Measurements from ENCODE around the gene LAP3.

The LAP3 gene

DNA sequence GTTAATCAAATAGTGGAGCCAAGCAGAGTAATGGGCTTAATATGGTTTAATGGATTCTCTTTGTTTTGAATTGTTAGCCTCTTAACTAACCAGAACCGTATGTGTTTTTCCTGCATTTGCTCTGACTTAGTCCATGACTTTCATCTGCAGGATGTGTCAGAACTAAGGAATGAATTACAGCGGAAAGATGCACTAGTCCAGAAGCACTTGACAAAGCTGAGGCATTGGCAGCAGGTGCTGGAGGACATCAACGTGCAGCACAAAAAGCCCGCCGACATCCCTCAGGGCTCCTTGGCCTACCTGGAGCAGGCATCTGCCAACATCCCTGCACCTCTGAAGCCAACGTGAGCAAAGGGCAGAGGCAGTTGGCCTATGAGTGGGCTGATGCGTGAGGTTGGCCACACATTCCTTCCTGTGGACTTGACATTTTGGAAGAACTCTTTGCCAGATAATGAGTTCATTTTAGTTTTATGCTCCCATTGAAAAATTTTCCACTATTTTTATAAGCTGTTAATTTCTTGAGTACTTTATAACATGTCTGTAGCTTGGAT is 46.5 kb downstream of the LAP3 start:
- no peak for DNase-seq

DNA sequence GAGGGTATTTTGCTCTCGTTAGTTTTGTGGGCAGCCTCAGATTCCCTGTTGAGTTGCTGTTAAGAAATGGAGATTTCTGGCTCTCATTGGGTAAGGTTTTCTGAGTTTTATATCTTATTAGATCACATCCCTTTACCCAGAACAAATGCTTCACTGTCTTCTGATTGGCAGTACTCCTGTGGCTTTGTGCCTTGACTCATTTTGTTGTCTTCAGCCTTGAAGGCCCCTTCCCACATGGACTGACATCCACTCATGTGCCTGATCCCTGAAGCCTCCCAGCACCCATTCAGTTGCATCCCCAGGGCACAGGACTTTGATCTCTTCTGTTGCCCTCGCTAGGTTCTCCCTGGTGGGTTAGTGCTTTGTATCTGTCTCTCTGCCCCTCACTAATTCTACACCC is 47.8 kb downstream of the LAP3 start:
- no peak for DNase-seq

DNA sequence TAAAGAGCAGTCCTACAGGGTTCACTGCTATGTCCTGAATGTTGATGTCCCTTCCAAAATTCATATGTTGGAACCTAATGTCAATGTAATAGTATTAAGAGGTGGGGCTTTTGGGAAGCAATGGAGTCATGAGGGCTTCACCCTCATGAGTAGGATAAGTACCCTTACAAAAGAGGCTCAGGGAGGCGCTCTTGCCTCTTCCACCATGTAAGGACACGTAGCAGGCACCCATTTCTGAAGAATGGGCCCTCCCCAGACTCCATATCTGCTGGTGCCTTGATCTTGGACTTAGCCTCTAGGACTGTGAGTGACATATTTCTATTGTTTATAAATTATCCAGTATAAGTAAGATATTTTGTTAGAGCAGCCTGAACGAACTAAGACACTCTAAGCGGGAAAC is 53.2 kb downstream of the LAP3 start:
- no peak for DNase-seq

DNA sequence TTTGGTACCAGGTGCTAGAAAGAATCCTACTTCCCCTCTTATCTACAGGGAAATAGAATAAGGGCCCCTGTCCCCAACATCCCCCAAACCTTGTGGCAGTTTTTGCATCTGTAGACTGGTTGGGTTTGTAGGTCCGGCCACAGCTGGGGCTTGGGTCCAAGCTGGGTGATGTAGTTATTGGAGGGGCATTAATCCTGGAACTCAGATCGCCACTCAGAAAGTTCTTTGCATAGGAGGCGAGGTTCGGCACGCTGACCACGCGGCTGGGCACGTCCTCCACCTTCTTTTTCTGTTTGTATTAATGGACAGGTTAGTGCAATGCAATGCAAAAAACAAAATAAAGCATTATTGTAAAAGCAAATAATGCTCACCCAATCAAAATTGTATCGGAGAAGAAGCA is 56.6 kb downstream of the LAP3 start:
- DNase-seq: no peak

DNA sequence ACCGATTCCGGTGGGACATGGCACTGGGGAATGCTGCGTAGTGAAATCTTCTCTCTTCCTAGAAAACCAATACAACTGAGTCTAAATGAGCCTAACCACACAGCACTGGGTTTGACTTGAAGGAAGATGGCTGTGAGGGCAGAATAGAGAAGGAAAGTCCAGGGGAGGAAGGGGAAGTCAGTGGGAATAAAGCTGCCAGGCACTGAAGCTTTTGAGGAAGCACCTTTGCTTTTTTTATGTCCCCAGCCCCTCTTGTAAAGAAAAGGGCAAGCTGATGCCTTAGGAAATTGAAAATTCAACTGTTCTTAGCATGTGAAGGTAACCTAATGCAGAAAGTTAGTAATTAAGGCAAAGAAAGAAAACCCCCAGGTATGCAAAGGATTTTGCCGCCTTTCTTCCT is 58.1 kb downstream of the LAP3 start:
- no peak for DNase-seq

DNA sequence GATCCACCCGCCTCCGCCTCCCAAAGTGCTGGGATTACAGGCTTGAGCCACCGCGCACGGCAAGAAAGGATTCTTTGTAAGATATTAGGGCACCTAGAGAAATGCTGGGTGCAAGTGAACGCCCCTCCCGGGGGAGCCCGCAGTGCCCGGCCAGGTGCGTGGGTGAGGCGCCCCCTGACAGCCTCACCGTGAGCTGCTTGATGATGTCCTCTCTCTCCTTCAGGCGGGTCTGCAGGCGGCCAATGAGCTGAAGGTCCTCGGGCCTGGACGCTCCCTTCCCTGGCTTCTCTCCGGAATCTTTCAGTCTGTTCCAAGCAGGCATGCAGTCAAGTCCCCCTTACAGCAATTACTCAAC is 59.3 kb downstream of the LAP3 start:
- no peak for DNase-seq

DNA sequence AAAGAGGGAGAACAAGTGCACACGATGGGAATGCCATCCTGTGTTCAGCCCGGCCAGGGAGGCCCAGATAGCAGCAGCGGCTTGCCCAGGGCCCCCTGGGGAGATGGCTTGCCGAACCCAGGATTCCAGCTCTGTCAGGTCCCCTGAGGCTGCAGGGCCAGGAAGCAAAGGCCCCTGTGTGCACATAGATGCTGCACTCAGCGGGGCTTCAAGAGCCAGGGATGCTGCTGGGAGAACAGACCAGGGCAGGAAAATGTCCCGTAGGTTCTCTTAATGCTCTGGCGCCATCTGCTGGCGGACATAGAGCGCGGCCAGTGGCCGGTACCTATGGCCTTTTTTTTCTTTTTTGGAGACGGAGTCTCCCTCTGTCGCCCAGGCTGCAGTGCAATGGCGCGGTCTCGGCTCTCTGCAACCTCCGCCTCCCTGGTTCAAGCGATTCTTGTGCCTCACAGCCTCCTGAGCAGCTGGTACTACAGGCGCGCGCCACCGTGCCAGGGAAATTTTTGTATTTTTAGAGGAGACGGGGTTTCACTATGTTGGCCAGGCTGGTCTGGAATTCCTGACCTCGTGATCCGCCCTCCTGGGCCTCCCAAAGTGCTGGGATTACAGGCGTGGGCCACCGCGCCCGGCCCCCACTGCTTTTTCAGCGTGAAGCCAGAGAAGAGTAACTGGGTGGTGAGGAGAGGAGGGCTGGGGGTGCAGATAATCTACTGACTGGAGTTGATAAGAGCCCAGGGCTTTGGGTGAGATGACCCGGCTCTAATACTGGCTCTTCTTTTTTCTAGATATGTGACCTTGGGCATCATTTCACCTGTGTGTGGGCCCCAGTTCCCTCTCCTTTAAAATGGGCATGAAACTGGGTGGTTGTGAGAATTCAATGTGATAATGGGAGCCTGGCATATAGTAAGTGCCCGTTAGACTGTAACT is 60.0 kb downstream of the LAP3 start:
- peak; percentile 74 for DNase-seq

DNA sequence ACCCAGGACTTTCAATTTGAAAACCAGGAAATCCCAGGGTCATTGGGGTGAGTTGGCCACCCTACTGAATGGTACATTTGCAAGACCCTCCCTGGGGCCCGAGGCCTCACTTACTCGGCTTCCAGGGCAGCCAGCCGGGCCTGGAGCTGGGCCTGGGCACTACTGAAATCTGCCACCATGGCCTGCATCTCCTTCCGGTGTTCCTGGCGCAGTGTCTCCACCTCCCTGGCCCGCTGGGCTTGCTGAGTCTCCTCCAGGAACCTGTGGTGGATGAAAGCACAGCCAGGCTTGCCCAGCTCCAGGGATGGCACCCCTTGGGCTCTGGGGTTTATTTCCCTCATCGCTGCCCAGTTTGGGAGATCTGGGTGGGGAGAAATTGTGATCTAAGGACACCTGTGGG is 62.1 kb downstream of the LAP3 start:
- DNase-seq: no peak

DNA sequence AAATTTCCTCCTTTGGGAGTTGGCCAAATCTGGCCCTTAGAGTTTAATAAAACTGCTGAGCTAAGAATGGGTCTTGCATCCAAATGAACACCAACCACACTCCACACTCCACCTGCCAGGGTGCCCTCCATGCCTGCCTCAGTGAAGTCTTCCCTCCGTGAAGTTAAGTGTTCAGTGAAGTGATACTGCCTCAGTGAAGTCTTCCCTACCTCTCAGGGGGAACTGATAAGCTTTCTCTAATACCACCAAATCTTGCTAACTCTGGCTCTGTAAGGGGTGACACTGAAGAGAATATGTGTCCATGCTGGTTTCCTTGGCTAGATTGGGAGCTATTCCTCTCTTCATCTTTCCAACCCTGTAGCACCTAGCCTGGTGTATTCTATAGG is 65.4 kb downstream of the LAP3 start:
- no peak for DNase-seq

DNA sequence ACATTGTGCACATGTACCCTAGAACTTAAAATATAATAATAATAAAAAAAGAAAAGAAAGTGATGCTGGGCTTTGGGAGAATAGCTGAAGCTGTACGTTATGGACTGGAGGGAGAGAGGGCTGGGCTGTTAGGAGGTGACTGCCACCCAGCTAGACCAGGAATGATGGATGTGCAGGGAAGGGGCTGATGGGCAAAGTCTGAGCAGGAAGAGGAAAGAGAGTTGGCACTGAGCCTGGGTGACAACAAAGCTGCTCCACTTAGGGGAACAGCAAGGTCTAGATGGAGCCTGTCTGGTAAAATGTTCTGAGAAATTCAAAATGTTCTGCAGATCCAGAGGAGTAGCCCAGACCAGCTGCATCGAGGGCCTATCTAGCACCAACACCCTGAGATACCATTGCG is 69.7 kb downstream of the LAP3 start:
- DNase-seq: no peak

DNA sequence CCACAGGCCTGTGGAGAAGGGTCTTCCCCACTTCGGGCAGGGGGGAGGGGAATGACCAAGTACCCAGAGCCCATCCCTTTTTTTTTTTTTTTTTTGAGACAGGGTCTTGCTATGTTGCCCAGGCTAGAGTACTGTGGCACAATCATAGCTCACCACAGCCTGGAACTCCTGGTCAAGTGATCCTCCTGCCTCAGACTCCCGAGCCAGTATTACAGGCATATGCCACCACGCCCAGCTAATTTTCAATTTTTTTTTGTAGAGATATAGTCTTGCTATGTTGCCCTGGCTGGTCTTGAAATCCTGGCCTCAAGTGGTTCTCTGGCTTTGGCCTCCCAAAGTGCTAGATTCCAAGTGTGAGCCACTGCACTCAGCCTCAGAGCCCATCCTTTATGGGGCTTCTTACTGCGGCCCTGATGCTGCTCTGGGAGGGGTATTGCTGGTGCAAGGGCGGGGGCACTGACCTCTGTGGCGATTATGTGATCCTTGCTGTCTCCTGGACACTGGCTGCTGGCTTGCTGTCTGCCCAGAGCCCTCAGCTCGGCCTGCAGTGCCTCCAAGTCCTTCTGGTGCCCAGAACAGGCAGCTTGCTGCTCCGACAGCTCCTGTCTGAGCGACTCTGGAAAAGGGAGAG is 70.3 kb downstream of the LAP3 start:
- DNase-seq: no peak

DNA sequence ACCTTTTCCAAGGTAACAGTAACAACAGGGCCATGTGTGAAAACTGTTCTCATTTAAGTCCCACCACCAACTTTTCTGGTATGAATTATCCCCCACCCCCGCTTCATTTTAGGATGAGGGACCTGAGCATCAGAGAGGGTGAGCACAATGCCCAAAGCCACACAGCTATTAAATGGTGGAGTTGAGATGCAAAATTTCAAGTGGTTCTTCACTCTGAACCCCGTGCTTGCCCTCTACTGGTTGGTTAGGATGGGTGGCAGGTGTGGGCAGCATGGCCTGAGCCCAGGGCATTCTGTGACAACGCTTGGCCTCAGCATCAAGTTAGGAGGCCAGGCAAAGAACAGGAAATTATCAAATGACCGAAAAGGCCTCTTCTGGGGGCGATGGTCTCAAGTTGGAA is 70.9 kb downstream of the LAP3 start:
- DNase-seq: no peak

DNA sequence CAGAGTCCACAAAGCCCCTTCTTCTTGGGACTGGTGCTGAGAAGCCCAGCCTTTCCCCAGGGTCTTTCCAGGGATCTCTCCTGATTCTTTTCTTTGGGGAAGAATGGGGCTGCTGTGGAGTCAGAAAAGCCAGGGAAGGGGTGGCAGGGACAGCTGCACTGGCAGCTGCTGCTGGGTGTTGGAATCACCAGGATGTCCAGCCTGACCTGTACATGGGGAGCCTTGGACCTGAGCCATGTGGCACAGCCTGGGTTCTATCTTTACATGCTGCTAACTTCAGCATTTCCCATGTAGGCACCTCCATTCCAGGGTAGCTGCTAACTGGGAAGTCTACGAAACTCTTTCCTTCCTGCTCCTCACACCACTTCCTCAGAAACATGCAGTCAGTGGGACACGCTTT is 73.4 kb downstream of the LAP3 start:
- no peak for DNase-seq

DNA sequence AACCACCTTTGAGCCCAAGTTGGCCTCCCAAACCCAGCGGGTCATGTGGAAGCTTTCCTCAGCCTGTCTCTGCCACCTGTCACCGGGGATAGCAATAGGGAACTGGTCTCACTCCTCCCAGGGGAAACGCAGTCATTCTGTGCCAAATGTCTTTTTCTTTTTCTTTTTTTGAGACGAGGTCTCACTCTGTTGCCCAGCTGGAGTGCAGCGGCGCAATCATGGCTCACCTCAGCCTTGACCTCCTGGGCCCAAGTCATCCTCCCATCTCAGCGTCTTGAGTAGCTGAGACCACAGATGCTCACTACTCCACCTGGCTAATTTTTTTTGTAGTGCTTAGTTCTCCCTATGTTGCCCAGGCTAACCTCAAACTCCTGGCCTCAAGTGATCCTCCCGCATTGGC is 77.7 kb downstream of the LAP3 start:
- no peak for DNase-seq

DNA sequence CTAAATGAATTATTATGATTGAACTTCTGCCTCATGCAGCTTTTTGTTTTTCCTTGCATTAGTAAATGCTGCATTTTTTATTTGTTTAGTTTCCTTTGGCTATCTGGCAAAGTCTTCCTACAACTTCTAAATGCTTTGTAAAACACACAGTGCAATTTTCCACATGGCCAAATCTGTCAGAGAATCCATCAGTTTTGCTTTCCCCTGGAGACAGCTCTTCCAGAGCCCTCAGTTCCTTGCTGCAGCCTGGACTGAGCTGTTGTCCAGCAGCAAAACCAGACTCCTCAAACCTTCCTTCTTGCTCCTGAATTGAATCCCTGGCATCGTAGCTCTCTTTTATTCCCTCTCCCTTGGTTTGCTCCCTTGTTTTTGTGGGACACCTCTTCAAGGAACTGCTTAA is 80.1 kb downstream of the LAP3 start:
- no peak for DNase-seq
